WTC11 (cell line): ENCODE measurements around the gene NDUFAF7. TPM values are rescaled to one million over a fixed set of nuclear protein-coding genes. Genes with fewer than 3 reads are reported as not detected.

Experiments used
- ATAC-seq: fragments of 200-7000 bp; cut with Tn5 transposase; 2 replicates; pipeline ENCODE4 v1.10.0; 2021; ENCODE audit warnings: mild to moderate bottlenecking, moderate library complexity
- CTCF ChIA-PET: fragments of 300-600 bp; sonication (Branson Sonifier 250); formaldehyde crosslinking; loops from one replicate; lab custom pipeline; 2021; ENCODE audit warnings: antibody characterized with exemption; lab: Charles Lee
- POLR2A ChIA-PET: fragments of 350-600 bp; sonication (Branson Sonifier 250); formaldehyde crosslinking; loops from one replicate; lab custom pipeline; 2021; ENCODE audit warnings: antibody characterized with exemption; lab: Charles Lee
- DNase-seq: peaks from one replicate; pipeline ENCODE4 v3.0.0; 2021; ENCODE audit warnings: low spot score
- H3K27ac Mint-ChIP-seq: 2 replicates; pipeline ENCODE4 v1.8.0; 2021; ENCODE audit warnings: mixed read lengths
- H3K27me3 Mint-ChIP-seq: 2 replicates; pipeline ENCODE4 v1.8.0; 2021; ENCODE audit warnings: low read depth, mild to moderate bottlenecking, moderate library complexity, mixed read lengths
- H3K36me3 Mint-ChIP-seq: 2 replicates; pipeline ENCODE4 v1.8.0; 2021; ENCODE audit warnings: mixed read lengths
- H3K4me1 Mint-ChIP-seq: 2 replicates; pipeline ENCODE4 v1.8.0; 2022; ENCODE audit warnings: mixed read lengths
- H3K4me3 Mint-ChIP-seq: 2 replicates; pipeline ENCODE4 v1.8.0; 2021; ENCODE audit warnings: mild to moderate bottlenecking, moderate library complexity, mixed read lengths
- H3K9me3 Mint-ChIP-seq: 2 replicates; pipeline ENCODE4 v1.8.0; 2021; ENCODE audit warnings: mixed read lengths
- GRHL2 ChIP-seq: fragments of 250-450 bp; sonication (Bioruptor Pico); IDR thresholded peaks from 2 replicates; pipeline ENCODE4 v1.8.0; 2022; ENCODE audit warnings: mild to moderate bottlenecking, moderate library complexity; ENCODE audit not compliant: insufficient replicate concordance, severe bottlenecking
- HMGA2 ChIP-seq: fragments of 250-450 bp; sonication (Bioruptor Pico); IDR thresholded peaks from 2 replicates; pipeline ENCODE4 v1.4.0; 2021; ENCODE audit warnings: mild to moderate bottlenecking, moderate library complexity
- KAT7 ChIP-seq: sonication (generic); formaldehyde crosslinking; IDR thresholded peaks from 2 replicates; pipeline ENCODE4 v1.8.1; 2023; ENCODE audit warnings: missing genetic modification reagents, mild to moderate bottlenecking, borderline replicate concordance
- RORB ChIP-seq: fragments of 250-450 bp; sonication (Bioruptor Pico); IDR thresholded peaks from 2 replicates; pipeline ENCODE4 v1.9.0; 2021; ENCODE audit warnings: mild to moderate bottlenecking
- SP1 ChIP-seq: sonication (generic); formaldehyde crosslinking; conservative IDR thresholded peaks from 2 replicates; pipeline ENCODE4 v1.8.1; 2022; ENCODE audit warnings: missing genetic modification reagents
- TEAD4 ChIP-seq: sonication (generic); formaldehyde crosslinking; IDR thresholded peaks from 2 replicates; pipeline ENCODE4 v1.8.0; 2022; ENCODE audit warnings: mild to moderate bottlenecking, missing genetic modification reagents
- ZNF121 ChIP-seq: sonication (generic); formaldehyde crosslinking; IDR thresholded peaks from 2 replicates; pipeline ENCODE4 v1.8.0; 2023; ENCODE audit warnings: missing genetic modification reagents
- ZNF219 ChIP-seq: sonication (generic); formaldehyde crosslinking; IDR thresholded peaks from 2 replicates; pipeline ENCODE4 v1.8.0; 2023; ENCODE audit warnings: missing genetic modification reagents, mild to moderate bottlenecking, borderline replicate concordance
- ZNF423 ChIP-seq: fragments of 250-450 bp; sonication (Bioruptor Pico); IDR thresholded peaks from 2 replicates; pipeline ENCODE4 v2.1.2; 2022; ENCODE audit warnings: mild to moderate bottlenecking, moderate library complexity
- total RNA-seq: library from RNA; stranded (reverse); gene quantifications from 3 replicates; pipeline ENCODE4 v1.2.3, GENCODE V29; 2021
- TF ChIP-seq, protein P1 (sequence below): sonication (generic); formaldehyde crosslinking; IDR thresholded peaks from 2 replicates; pipeline ENCODE4 v1.8.1; 2022; ENCODE audit warnings: mild to moderate bottlenecking, moderate library complexity, missing genetic modification reagents
- TF ChIP-seq, protein P2 (sequence below): sonication (generic); formaldehyde crosslinking; IDR thresholded peaks from 2 replicates; pipeline ENCODE4 v1.8.0; 2023; ENCODE audit warnings: mild to moderate bottlenecking, missing genetic modification reagents
- TF ChIP-seq, protein P3 (sequence below): fragments of 250-450 bp; sonication (Bioruptor Pico); conservative IDR thresholded peaks from 2 replicates; pipeline ENCODE4 v1.9.0; 2021; ENCODE audit warnings: mild to moderate bottlenecking
- TF ChIP-seq, protein P4 (sequence below): sonication (generic); formaldehyde crosslinking; IDR thresholded peaks from 2 replicates; pipeline ENCODE4 v1.8.0; 2022; ENCODE audit warnings: mild to moderate bottlenecking, missing genetic modification reagents
- TF ChIP-seq, protein P5 (sequence below): fragments of 250-450 bp; sonication (Bioruptor Pico); IDR thresholded peaks from 2 replicates; pipeline ENCODE4 v1.8.0; 2021; ENCODE audit warnings: mild to moderate bottlenecking
- TF ChIP-seq, protein P6 (sequence below): sonication (generic); formaldehyde crosslinking; IDR thresholded peaks from 2 replicates; pipeline ENCODE4 v1.8.1; 2023; ENCODE audit warnings: mild to moderate bottlenecking, missing genetic modification reagents, moderate library complexity
- TF ChIP-seq, protein P7 (sequence below): fragments of 250-450 bp; sonication (Bioruptor Pico); IDR thresholded peaks from 2 replicates; pipeline ENCODE4 v1.9.0; 2021; ENCODE audit warnings: mild to moderate bottlenecking
- TF ChIP-seq, protein P8 (sequence below): sonication (generic); formaldehyde crosslinking; IDR thresholded peaks from 2 replicates; pipeline ENCODE4 v1.8.0; 2022; ENCODE audit warnings: missing genetic modification reagents
- TF ChIP-seq, protein P9 (sequence below): sonication (generic); formaldehyde crosslinking; IDR thresholded peaks from 2 replicates; pipeline ENCODE4 v1.8.1; 2023; ENCODE audit warnings: mild to moderate bottlenecking, missing genetic modification reagents
- TF ChIP-seq, protein P10 (sequence below): sonication (generic); formaldehyde crosslinking; IDR thresholded peaks from 2 replicates; pipeline ENCODE4 v1.8.1; 2023; ENCODE audit warnings: mild to moderate bottlenecking, moderate library complexity, missing genetic modification reagents

NDUFAF7 gene
- total RNA-seq, 1 experiment from 2014 or later = 57.8 TPM

DNA sequence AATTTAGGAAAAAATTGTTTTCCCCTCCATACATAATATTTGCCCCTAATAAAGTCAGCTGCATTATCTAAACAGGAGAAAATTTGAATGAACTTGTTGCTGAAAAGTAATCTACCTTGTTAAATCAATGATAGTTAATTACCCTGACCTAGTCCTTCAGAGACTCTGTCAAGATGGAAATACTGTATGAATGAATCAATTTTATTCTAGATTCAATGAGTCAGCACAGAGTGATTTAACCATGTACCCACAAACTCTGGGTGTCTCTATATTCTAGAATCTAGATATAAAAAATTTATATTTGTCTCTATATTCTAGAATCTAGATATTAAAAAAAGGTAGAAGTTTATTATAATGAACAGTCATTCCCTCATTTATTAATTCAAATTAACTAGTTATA lies 36.2 kb downstream of the NDUFAF7 start:
- Mint-ChIP-seq H3K27ac (no peak overlapping the region), H3K4me1 (peaks cover 34% of the 10 kb centered on the region), H3K4me3 (no peak overlapping the region), H3K36me3 (peaks cover 36% of the 10 kb centered on the region), H3K9me3 (no peaks in the 10 kb centered on the region), H3K27me3 (no peaks in the 10 kb centered on the region)
- DNase-seq (no peak), ATAC-seq (no peak)
- ChIA-PET POLR2A (no interaction called here), CTCF (no interaction called here)
- TF ChIP-seq, protein P1, sequence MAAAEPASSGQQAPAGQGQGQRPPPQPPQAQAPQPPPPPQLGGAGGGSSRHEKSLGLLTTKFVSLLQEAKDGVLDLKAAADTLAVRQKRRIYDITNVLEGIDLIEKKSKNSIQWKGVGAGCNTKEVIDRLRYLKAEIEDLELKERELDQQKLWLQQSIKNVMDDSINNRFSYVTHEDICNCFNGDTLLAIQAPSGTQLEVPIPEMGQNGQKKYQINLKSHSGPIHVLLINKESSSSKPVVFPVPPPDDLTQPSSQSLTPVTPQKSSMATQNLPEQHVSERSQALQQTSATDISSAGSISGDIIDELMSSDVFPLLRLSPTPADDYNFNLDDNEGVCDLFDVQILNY (CRISPR knock-in tag) = no peak
- TF ChIP-seq TEAD4 (CRISPR knock-in tag) (no peak), KAT7 (CRISPR knock-in tag) (no peak), ZNF423 (CRISPR knock-in tag) (no peak), RORB (CRISPR knock-in tag) (no peak), HMGA2 (CRISPR knock-in tag) (no peak), SP1 (CRISPR knock-in tag) (no peak), ZNF121 (CRISPR knock-in tag) (no peak), ZNF219 (CRISPR knock-in tag) (no peak), GRHL2 (no peak)
- TF ChIP-seq, protein P2, sequence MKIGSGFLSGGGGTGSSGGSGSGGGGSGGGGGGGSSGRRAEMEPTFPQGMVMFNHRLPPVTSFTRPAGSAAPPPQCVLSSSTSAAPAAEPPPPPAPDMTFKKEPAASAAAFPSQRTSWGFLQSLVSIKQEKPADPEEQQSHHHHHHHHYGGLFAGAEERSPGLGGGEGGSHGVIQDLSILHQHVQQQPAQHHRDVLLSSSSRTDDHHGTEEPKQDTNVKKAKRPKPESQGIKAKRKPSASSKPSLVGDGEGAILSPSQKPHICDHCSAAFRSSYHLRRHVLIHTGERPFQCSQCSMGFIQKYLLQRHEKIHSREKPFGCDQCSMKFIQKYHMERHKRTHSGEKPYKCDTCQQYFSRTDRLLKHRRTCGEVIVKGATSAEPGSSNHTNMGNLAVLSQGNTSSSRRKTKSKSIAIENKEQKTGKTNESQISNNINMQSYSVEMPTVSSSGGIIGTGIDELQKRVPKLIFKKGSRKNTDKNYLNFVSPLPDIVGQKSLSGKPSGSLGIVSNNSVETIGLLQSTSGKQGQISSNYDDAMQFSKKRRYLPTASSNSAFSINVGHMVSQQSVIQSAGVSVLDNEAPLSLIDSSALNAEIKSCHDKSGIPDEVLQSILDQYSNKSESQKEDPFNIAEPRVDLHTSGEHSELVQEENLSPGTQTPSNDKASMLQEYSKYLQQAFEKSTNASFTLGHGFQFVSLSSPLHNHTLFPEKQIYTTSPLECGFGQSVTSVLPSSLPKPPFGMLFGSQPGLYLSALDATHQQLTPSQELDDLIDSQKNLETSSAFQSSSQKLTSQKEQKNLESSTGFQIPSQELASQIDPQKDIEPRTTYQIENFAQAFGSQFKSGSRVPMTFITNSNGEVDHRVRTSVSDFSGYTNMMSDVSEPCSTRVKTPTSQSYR (CRISPR knock-in tag) = no peak
- TF ChIP-seq, protein P3, sequence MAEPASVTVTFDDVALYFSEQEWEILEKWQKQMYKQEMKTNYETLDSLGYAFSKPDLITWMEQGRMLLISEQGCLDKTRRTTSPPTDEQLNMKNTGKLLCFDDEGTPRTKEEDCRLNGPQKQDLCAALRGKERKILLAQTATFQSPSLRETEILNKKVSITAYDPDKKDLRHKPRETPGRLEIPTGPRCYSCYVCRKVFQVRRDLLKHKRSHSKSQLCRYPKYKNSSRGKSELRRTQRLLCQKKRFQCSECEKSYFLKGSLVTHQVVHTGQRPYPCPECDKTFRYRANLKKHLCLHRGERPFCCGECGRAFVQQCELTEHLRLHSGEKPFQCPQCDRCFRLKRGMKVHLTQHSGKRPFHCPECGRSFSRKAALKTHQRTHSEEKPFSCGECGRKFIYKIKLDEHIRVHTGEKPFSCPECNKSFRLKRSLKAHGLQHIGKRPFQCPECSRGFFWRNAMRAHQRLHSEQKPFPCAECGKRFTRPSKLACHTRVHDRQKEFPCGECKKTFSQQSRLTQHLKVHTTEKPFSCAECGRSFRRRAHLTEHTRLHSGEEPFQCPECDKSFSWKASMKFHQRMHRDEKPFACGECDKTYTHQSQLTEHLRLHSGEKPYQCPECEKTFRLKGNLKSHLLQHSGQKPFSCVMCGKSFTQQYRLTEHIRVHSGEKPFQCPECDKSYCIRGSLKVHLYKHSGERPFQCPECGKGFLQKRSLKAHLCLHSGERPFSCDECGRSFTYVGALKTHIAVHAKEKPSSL (CRISPR knock-in tag) = no peak
- TF ChIP-seq, protein P4, sequence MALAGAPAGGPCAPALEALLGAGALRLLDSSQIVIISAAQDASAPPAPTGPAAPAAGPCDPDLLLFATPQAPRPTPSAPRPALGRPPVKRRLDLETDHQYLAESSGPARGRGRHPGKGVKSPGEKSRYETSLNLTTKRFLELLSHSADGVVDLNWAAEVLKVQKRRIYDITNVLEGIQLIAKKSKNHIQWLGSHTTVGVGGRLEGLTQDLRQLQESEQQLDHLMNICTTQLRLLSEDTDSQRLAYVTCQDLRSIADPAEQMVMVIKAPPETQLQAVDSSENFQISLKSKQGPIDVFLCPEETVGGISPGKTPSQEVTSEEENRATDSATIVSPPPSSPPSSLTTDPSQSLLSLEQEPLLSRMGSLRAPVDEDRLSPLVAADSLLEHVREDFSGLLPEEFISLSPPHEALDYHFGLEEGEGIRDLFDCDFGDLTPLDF (CRISPR knock-in tag) = no peak
- TF ChIP-seq, protein P5, sequence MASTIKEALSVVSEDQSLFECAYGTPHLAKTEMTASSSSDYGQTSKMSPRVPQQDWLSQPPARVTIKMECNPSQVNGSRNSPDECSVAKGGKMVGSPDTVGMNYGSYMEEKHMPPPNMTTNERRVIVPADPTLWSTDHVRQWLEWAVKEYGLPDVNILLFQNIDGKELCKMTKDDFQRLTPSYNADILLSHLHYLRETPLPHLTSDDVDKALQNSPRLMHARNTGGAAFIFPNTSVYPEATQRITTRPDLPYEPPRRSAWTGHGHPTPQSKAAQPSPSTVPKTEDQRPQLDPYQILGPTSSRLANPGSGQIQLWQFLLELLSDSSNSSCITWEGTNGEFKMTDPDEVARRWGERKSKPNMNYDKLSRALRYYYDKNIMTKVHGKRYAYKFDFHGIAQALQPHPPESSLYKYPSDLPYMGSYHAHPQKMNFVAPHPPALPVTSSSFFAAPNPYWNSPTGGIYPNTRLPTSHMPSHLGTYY (CRISPR knock-in tag) = no peak
- TF ChIP-seq, protein P6, sequence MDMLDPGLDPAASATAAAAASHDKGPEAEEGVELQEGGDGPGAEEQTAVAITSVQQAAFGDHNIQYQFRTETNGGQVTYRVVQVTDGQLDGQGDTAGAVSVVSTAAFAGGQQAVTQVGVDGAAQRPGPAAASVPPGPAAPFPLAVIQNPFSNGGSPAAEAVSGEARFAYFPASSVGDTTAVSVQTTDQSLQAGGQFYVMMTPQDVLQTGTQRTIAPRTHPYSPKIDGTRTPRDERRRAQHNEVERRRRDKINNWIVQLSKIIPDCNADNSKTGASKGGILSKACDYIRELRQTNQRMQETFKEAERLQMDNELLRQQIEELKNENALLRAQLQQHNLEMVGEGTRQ (CRISPR knock-in tag) = no peak
- TF ChIP-seq, protein P7, sequence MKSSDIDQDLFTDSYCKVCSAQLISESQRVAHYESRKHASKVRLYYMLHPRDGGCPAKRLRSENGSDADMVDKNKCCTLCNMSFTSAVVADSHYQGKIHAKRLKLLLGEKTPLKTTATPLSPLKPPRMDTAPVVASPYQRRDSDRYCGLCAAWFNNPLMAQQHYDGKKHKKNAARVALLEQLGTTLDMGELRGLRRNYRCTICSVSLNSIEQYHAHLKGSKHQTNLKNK (CRISPR knock-in tag) = no peak
- TF ChIP-seq, protein P8, sequence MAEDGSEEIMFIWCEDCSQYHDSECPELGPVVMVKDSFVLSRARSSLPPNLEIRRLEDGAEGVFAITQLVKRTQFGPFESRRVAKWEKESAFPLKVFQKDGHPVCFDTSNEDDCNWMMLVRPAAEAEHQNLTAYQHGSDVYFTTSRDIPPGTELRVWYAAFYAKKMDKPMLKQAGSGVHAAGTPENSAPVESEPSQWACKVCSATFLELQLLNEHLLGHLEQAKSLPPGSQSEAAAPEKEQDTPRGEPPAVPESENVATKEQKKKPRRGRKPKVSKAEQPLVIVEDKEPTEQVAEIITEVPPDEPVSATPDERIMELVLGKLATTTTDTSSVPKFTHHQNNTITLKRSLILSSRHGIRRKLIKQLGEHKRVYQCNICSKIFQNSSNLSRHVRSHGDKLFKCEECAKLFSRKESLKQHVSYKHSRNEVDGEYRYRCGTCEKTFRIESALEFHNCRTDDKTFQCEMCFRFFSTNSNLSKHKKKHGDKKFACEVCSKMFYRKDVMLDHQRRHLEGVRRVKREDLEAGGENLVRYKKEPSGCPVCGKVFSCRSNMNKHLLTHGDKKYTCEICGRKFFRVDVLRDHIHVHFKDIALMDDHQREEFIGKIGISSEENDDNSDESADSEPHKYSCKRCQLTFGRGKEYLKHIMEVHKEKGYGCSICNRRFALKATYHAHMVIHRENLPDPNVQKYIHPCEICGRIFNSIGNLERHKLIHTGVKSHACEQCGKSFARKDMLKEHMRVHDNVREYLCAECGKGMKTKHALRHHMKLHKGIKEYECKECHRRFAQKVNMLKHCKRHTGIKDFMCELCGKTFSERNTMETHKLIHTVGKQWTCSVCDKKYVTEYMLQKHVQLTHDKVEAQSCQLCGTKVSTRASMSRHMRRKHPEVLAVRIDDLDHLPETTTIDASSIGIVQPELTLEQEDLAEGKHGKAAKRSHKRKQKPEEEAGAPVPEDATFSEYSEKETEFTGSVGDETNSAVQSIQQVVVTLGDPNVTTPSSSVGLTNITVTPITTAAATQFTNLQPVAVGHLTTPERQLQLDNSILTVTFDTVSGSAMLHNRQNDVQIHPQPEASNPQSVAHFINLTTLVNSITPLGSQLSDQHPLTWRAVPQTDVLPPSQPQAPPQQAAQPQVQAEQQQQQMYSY (CRISPR knock-in tag) = no peak
- TF ChIP-seq, protein P9, sequence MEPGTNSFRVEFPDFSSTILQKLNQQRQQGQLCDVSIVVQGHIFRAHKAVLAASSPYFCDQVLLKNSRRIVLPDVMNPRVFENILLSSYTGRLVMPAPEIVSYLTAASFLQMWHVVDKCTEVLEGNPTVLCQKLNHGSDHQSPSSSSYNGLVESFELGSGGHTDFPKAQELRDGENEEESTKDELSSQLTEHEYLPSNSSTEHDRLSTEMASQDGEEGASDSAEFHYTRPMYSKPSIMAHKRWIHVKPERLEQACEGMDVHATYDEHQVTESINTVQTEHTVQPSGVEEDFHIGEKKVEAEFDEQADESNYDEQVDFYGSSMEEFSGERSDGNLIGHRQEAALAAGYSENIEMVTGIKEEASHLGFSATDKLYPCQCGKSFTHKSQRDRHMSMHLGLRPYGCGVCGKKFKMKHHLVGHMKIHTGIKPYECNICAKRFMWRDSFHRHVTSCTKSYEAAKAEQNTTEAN (CRISPR knock-in tag) = no peak
- TF ChIP-seq, protein P10, sequence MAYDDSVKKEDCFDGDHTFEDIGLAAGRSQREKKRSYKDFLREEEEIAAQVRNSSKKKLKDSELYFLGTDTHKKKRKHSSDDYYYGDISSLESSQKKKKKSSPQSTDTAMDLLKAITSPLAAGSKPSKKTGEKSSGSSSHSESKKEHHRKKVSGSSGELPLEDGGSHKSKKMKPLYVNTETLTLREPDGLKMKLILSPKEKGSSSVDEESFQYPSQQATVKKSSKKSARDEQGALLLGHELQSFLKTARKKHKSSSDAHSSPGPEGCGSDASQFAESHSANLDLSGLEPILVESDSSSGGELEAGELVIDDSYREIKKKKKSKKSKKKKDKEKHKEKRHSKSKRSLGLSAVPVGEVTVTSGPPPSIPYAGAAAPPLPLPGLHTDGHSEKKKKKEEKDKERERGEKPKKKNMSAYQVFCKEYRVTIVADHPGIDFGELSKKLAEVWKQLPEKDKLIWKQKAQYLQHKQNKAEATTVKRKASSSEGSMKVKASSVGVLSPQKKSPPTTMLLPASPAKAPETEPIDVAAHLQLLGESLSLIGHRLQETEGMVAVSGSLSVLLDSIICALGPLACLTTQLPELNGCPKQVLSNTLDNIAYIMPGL (CRISPR knock-in tag) = no peak
